HepG2 (cell line): ENCODE results near the gene ANXA2. TPM values are rescaled to one million over a fixed set of nuclear protein-coding genes. Genes with fewer than 3 reads are reported as not detected.

ENCODE experiments used
- BORCS8-MEF2B ChIP-seq: sonication (generic); formaldehyde crosslinking; IDR thresholded peaks from 2 replicates; pipeline ENCODE4 v1.8.0; 2022; ENCODE audit warnings: mild to moderate bottlenecking, missing genetic modification reagents
- BRF2 ChIP-seq: sonication (generic); formaldehyde crosslinking; IDR thresholded peaks from 2 replicates; pipeline ENCODE4 v1.8.1; 2022; ENCODE audit warnings: mild to moderate bottlenecking, missing genetic modification reagents
- HIVEP1 ChIP-seq: sonication (generic); formaldehyde crosslinking; IDR thresholded peaks from 2 replicates; pipeline ENCODE4 v1.4.0; 2020; ENCODE audit warnings: mild to moderate bottlenecking, missing genetic modification reagents
- HNF1A ChIP-seq, 2 experiments: sonication (generic) in 1 of 2; formaldehyde crosslinking in 1 of 2; IDR thresholded peaks; 2 replicates each; pipeline versions ENCODE4 v1.4.0 to v1.6.1; 2016 to 2020; ENCODE audit warnings: borderline replicate concordance in 1 of 2, low read depth in 1 of 2, mild to moderate bottlenecking in 1 of 2, missing genetic modification reagents in 1 of 2
- MED1 ChIP-seq: sonication (generic); formaldehyde crosslinking; IDR thresholded peaks from 2 replicates; pipeline ENCODE4 v1.4.0; 2020; ENCODE audit warnings: missing genetic modification reagents
- NR2F2 ChIP-seq: IDR thresholded peaks from 2 replicates; pipeline ENCODE4 v1.6.1; 2012; ENCODE audit warnings: low read depth, inconsistent platforms, borderline replicate concordance
- PAWR ChIP-seq: sonication (generic); formaldehyde crosslinking; IDR thresholded peaks from 2 replicates; pipeline ENCODE4 v1.4.0; 2020; ENCODE audit warnings: missing genetic modification reagents, mild to moderate bottlenecking, borderline replicate concordance
- PREB ChIP-seq: sonication (generic); formaldehyde crosslinking; IDR thresholded peaks from 2 replicates; pipeline ENCODE4 v1.4.0; 2020; ENCODE audit warnings: missing genetic modification reagents
- SAP130 ChIP-seq: IDR thresholded peaks from 2 replicates; pipeline ENCODE4 v1.6.1; 2016; ENCODE audit warnings: low read depth
- SETDB1 ChIP-seq: sonication (generic); formaldehyde crosslinking; IDR thresholded peaks from 2 replicates; pipeline ENCODE4 v1.5.1; 2020; ENCODE audit warnings: missing genetic modification reagents, mild to moderate bottlenecking, borderline replicate concordance
- SNAPC4 ChIP-seq: sonication (generic); formaldehyde crosslinking; IDR thresholded peaks from 2 replicates; pipeline ENCODE4 v1.4.0; 2020; ENCODE audit warnings: mild to moderate bottlenecking, missing genetic modification reagents
- TP53 ChIP-seq: sonication (generic); formaldehyde crosslinking; conservative IDR thresholded peaks from 2 replicates; pipeline ENCODE4 v1.4.0; 2020; ENCODE audit warnings: missing genetic modification reagents
- ZNF276 ChIP-seq: sonication (generic); formaldehyde crosslinking; IDR thresholded peaks from 2 replicates; pipeline ENCODE4 v1.4.0; 2020; ENCODE audit warnings: mild to moderate bottlenecking, low read depth, missing genetic modification reagents
- ZNF33B ChIP-seq: sonication (generic); formaldehyde crosslinking; IDR thresholded peaks from 2 replicates; pipeline ENCODE4 v1.5.1; 2020; ENCODE audit warnings: mild to moderate bottlenecking, missing genetic modification reagents
- ZNF343 ChIP-seq: sonication (generic); formaldehyde crosslinking; IDR thresholded peaks from 2 replicates; pipeline ENCODE4 v1.4.0; 2020; ENCODE audit warnings: mild to moderate bottlenecking, missing genetic modification reagents
- polyA plus RNA-seq, 8 experiments: library from polyadenylated mRNA; depleted of rRNA in 3 of 8; stranded (reverse) in 7 of 8; unstranded in 1 of 8; fragments of >200 nt; fragmentation: Illumina TruSeq in 4 of 8; extraction: Trizol in 4 of 8; gene quantifications; 2 replicates each; pipeline versions ENCODE4 v1.2.1 to v1.2.3, GENCODE V29; 2011 to 2016; ENCODE audit warnings: low read depth in 4 of 8, missing spikeins in 1 of 8, mixed read lengths in 1 of 8; ENCODE audit not compliant: insufficient read depth in 1 of 8
- total RNA-seq, 5 experiments: library from RNA; depleted of rRNA; stranded (reverse); fragments of >200 nt; fragmentation: Illumina TruSeq; extraction: Trizol; gene quantifications; 2 replicates each; pipeline ENCODE4 v1.2.3, GENCODE V29; 2016; ENCODE audit warnings: low read depth in 1 of 5

ANXA2 gene
- total and polyA plus RNA-seq, 2 of the 13 experiments (the other 11 are each of a cell fraction or from before 2014, with no cell fraction given) = 196 to 613 TPM

GRCh38 chr15:60390871-60391501 is 6.8 kb downstream of the ANXA2 start (continued):
- TF ChIP-seq PREB (no peak), TP53 (no peak), ZNF343 (CRISPR knock-in tag) (no peak), NR2F2 (no peak), ZNF276 (no peak), MED1 (0 out of 2 replicates have a peak, but pooled peaks have one; percentile 11), BRF2 (CRISPR knock-in tag) (no peak), BORCS8-MEF2B (CRISPR knock-in tag) (no peak), HIVEP1 (CRISPR knock-in tag) (no peak), SETDB1 (CRISPR knock-in tag) (no peak), SAP130 (peak; percentile 34), SNAPC4 (no peak), PAWR (CRISPR knock-in tag) (no peak), ZNF33B (CRISPR knock-in tag) (no peak), HNF1A (IDR thresholded peaks at IDR 0.05; ENCODE audit: low read depth) (no peak), HNF1A (CRISPR knock-in tag; IDR thresholded peaks at IDR 0.05; ENCODE audit: borderline replicate concordance) (no peak)
